WTC11 (cell line): ENCODE data around the gene SARS1. TPM values are rescaled to one million over a fixed set of nuclear protein-coding genes. Genes with fewer than 3 reads are reported as not detected.

Experiments
- ATAC-seq: fragments of 200-7000 bp; cut with Tn5 transposase; 2 replicates; pipeline ENCODE4 v1.10.0; 2021; ENCODE audit warnings: mild to moderate bottlenecking, moderate library complexity
- CTCF ChIA-PET: fragments of 300-600 bp; sonication (Branson Sonifier 250); formaldehyde crosslinking; loops from one replicate; lab custom pipeline; 2021; ENCODE audit warnings: antibody characterized with exemption; lab: Charles Lee
- POLR2A ChIA-PET: fragments of 350-600 bp; sonication (Branson Sonifier 250); formaldehyde crosslinking; loops from one replicate; lab custom pipeline; 2021; ENCODE audit warnings: antibody characterized with exemption; lab: Charles Lee
- DNase-seq: peaks from one replicate; pipeline ENCODE4 v3.0.0; 2021; ENCODE audit warnings: low spot score
- H3K27ac Mint-ChIP-seq: 2 replicates; pipeline ENCODE4 v1.8.0; 2021; ENCODE audit warnings: mixed read lengths
- H3K27me3 Mint-ChIP-seq: 2 replicates; pipeline ENCODE4 v1.8.0; 2021; ENCODE audit warnings: low read depth, mild to moderate bottlenecking, moderate library complexity, mixed read lengths
- H3K36me3 Mint-ChIP-seq: 2 replicates; pipeline ENCODE4 v1.8.0; 2021; ENCODE audit warnings: mixed read lengths
- H3K4me1 Mint-ChIP-seq: 2 replicates; pipeline ENCODE4 v1.8.0; 2022; ENCODE audit warnings: mixed read lengths
- H3K4me3 Mint-ChIP-seq: 2 replicates; pipeline ENCODE4 v1.8.0; 2021; ENCODE audit warnings: mild to moderate bottlenecking, moderate library complexity, mixed read lengths
- H3K9me3 Mint-ChIP-seq: 2 replicates; pipeline ENCODE4 v1.8.0; 2021; ENCODE audit warnings: mixed read lengths
- ATF1 ChIP-seq: sonication (generic); formaldehyde crosslinking; IDR thresholded peaks from 2 replicates; pipeline ENCODE4 v1.8.1; 2023; ENCODE audit warnings: mild to moderate bottlenecking, moderate library complexity, missing genetic modification reagents
- CBFB ChIP-seq: sonication (generic); formaldehyde crosslinking; IDR thresholded peaks from 2 replicates; pipeline ENCODE4 v1.8.1; 2022; ENCODE audit warnings: mild to moderate bottlenecking, low read depth, missing genetic modification reagents
- ESRRA ChIP-seq: sonication (generic); formaldehyde crosslinking; IDR thresholded peaks from 2 replicates; pipeline ENCODE4 v1.8.1; 2022; ENCODE audit warnings: mild to moderate bottlenecking, missing genetic modification reagents, borderline replicate concordance
- GRHL2 ChIP-seq: fragments of 250-450 bp; sonication (Bioruptor Pico); IDR thresholded peaks from 2 replicates; pipeline ENCODE4 v1.8.0; 2022; ENCODE audit warnings: mild to moderate bottlenecking, moderate library complexity; ENCODE audit not compliant: insufficient replicate concordance, severe bottlenecking
- GTF2I ChIP-seq: fragments of 250-450 bp; sonication (Bioruptor Pico); conservative IDR thresholded peaks from 2 replicates; pipeline ENCODE4 v1.4.0; 2021; ENCODE audit warnings: mild to moderate bottlenecking
- TEAD1 ChIP-seq: sonication (generic); formaldehyde crosslinking; IDR thresholded peaks from 2 replicates; pipeline ENCODE4 v1.8.0; 2022; ENCODE audit warnings: mild to moderate bottlenecking, missing genetic modification reagents
- ZBTB21 ChIP-seq: sonication (generic); formaldehyde crosslinking; IDR thresholded peaks from 2 replicates; pipeline ENCODE4 v1.8.1; 2023; ENCODE audit warnings: mild to moderate bottlenecking, missing genetic modification reagents, borderline replicate concordance
- ZNF219 ChIP-seq: sonication (generic); formaldehyde crosslinking; IDR thresholded peaks from 2 replicates; pipeline ENCODE4 v1.8.0; 2023; ENCODE audit warnings: missing genetic modification reagents, mild to moderate bottlenecking, borderline replicate concordance
- ZNF317 ChIP-seq: sonication (generic); formaldehyde crosslinking; IDR thresholded peaks from 2 replicates; pipeline ENCODE4 v1.8.1; 2023; ENCODE audit warnings: low read depth, mild to moderate bottlenecking, moderate library complexity, missing genetic modification reagents, borderline replicate concordance
- ZNF396 ChIP-seq: fragments of 250-450 bp; sonication (Bioruptor Pico); IDR thresholded peaks from 2 replicates; pipeline ENCODE4 v1.8.0; 2021; ENCODE audit warnings: mild to moderate bottlenecking, moderate library complexity, borderline replicate concordance
- total RNA-seq: library from RNA; stranded (reverse); gene quantifications from 3 replicates; pipeline ENCODE4 v1.2.3, GENCODE V29; 2021
- TF ChIP-seq, protein P1 (sequence below): sonication (generic); formaldehyde crosslinking; IDR thresholded peaks from 2 replicates; pipeline ENCODE4 v1.8.1; 2023; ENCODE audit warnings: mild to moderate bottlenecking, missing genetic modification reagents
- TF ChIP-seq, protein P2 (sequence below): sonication (generic); formaldehyde crosslinking; IDR thresholded peaks from 2 replicates; pipeline ENCODE4 v1.8.0; 2023; ENCODE audit warnings: mild to moderate bottlenecking, missing genetic modification reagents
- TF ChIP-seq, protein P3 (sequence below): sonication (generic); formaldehyde crosslinking; IDR thresholded peaks from 2 replicates; pipeline ENCODE4 v1.8.1; 2023; ENCODE audit warnings: mild to moderate bottlenecking, missing genetic modification reagents, borderline replicate concordance
- TF ChIP-seq, protein P4 (sequence below): sonication (generic); formaldehyde crosslinking; IDR thresholded peaks from 2 replicates; pipeline ENCODE4 v1.8.0; 2022; ENCODE audit warnings: mild to moderate bottlenecking, missing genetic modification reagents
- TF ChIP-seq, protein P5 (sequence below): sonication (generic); formaldehyde crosslinking; conservative IDR thresholded peaks from 2 replicates; pipeline ENCODE4 v1.8.1; 2023; ENCODE audit warnings: mild to moderate bottlenecking, low read depth, missing genetic modification reagents, moderate library complexity
- TF ChIP-seq, protein P6 (sequence below): sonication (generic); formaldehyde crosslinking; IDR thresholded peaks from 2 replicates; pipeline ENCODE4 v1.8.1; 2022; ENCODE audit warnings: mild to moderate bottlenecking, moderate library complexity, missing genetic modification reagents

The SARS1 gene
- total RNA-seq, 1 experiment from 2014 or later, result 149 TPM

DNA sequence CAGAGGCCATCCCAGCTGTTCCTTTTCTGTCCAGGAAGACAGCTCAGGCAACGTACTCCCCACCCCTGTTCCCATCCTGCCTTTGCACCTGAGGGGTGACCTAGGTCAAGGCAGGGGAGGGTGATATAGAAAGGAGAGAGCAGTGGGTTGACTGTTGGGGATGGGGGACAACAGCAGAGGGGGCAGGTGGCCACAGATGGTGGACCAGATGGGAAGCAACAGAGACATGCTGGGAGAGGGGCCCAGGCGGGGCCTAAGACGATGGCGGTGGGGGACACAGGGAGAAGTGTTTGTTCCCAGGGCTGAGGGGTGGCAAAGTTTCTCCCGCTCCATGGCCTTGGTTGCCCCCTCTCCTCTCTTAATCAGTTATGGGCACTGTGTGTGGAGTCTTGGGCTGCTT lies 42.0 kb downstream of the SARS1 start (continued):
- TF ChIP-seq, protein P1, sequence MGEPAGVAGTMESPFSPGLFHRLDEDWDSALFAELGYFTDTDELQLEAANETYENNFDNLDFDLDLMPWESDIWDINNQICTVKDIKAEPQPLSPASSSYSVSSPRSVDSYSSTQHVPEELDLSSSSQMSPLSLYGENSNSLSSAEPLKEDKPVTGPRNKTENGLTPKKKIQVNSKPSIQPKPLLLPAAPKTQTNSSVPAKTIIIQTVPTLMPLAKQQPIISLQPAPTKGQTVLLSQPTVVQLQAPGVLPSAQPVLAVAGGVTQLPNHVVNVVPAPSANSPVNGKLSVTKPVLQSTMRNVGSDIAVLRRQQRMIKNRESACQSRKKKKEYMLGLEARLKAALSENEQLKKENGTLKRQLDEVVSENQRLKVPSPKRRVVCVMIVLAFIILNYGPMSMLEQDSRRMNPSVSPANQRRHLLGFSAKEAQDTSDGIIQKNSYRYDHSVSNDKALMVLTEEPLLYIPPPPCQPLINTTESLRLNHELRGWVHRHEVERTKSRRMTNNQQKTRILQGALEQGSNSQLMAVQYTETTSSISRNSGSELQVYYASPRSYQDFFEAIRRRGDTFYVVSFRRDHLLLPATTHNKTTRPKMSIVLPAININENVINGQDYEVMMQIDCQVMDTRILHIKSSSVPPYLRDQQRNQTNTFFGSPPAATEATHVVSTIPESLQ (CRISPR knock-in tag), result no peak
- TF ChIP-seq ZBTB21 (no peak), GTF2I (CRISPR knock-in tag) (no peak), GRHL2 (CRISPR knock-in tag) (no peak), ZNF396 (CRISPR knock-in tag) (no peak), CBFB (no peak), ZNF317 (no peak), TEAD1 (CRISPR knock-in tag) (no peak), ZNF219 (no peak)
- TF ChIP-seq, protein P2, sequence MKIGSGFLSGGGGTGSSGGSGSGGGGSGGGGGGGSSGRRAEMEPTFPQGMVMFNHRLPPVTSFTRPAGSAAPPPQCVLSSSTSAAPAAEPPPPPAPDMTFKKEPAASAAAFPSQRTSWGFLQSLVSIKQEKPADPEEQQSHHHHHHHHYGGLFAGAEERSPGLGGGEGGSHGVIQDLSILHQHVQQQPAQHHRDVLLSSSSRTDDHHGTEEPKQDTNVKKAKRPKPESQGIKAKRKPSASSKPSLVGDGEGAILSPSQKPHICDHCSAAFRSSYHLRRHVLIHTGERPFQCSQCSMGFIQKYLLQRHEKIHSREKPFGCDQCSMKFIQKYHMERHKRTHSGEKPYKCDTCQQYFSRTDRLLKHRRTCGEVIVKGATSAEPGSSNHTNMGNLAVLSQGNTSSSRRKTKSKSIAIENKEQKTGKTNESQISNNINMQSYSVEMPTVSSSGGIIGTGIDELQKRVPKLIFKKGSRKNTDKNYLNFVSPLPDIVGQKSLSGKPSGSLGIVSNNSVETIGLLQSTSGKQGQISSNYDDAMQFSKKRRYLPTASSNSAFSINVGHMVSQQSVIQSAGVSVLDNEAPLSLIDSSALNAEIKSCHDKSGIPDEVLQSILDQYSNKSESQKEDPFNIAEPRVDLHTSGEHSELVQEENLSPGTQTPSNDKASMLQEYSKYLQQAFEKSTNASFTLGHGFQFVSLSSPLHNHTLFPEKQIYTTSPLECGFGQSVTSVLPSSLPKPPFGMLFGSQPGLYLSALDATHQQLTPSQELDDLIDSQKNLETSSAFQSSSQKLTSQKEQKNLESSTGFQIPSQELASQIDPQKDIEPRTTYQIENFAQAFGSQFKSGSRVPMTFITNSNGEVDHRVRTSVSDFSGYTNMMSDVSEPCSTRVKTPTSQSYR (CRISPR knock-in tag), result no peak
- TF ChIP-seq, protein P3, sequence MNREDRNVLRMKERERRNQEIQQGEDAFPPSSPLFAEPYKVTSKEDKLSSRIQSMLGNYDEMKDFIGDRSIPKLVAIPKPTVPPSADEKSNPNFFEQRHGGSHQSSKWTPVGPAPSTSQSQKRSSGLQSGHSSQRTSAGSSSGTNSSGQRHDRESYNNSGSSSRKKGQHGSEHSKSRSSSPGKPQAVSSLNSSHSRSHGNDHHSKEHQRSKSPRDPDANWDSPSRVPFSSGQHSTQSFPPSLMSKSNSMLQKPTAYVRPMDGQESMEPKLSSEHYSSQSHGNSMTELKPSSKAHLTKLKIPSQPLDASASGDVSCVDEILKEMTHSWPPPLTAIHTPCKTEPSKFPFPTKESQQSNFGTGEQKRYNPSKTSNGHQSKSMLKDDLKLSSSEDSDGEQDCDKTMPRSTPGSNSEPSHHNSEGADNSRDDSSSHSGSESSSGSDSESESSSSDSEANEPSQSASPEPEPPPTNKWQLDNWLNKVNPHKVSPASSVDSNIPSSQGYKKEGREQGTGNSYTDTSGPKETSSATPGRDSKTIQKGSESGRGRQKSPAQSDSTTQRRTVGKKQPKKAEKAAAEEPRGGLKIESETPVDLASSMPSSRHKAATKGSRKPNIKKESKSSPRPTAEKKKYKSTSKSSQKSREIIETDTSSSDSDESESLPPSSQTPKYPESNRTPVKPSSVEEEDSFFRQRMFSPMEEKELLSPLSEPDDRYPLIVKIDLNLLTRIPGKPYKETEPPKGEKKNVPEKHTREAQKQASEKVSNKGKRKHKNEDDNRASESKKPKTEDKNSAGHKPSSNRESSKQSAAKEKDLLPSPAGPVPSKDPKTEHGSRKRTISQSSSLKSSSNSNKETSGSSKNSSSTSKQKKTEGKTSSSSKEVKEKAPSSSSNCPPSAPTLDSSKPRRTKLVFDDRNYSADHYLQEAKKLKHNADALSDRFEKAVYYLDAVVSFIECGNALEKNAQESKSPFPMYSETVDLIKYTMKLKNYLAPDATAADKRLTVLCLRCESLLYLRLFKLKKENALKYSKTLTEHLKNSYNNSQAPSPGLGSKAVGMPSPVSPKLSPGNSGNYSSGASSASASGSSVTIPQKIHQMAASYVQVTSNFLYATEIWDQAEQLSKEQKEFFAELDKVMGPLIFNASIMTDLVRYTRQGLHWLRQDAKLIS (CRISPR knock-in tag), result no peak
- TF ChIP-seq, protein P4, sequence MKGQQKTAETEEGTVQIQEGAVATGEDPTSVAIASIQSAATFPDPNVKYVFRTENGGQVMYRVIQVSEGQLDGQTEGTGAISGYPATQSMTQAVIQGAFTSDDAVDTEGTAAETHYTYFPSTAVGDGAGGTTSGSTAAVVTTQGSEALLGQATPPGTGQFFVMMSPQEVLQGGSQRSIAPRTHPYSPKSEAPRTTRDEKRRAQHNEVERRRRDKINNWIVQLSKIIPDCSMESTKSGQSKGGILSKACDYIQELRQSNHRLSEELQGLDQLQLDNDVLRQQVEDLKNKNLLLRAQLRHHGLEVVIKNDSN (CRISPR knock-in tag), result no peak
- TF ChIP-seq, protein P5, sequence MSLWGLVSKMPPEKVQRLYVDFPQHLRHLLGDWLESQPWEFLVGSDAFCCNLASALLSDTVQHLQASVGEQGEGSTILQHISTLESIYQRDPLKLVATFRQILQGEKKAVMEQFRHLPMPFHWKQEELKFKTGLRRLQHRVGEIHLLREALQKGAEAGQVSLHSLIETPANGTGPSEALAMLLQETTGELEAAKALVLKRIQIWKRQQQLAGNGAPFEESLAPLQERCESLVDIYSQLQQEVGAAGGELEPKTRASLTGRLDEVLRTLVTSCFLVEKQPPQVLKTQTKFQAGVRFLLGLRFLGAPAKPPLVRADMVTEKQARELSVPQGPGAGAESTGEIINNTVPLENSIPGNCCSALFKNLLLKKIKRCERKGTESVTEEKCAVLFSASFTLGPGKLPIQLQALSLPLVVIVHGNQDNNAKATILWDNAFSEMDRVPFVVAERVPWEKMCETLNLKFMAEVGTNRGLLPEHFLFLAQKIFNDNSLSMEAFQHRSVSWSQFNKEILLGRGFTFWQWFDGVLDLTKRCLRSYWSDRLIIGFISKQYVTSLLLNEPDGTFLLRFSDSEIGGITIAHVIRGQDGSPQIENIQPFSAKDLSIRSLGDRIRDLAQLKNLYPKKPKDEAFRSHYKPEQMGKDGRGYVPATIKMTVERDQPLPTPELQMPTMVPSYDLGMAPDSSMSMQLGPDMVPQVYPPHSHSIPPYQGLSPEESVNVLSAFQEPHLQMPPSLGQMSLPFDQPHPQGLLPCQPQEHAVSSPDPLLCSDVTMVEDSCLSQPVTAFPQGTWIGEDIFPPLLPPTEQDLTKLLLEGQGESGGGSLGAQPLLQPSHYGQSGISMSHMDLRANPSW, result no peak

DNA sequence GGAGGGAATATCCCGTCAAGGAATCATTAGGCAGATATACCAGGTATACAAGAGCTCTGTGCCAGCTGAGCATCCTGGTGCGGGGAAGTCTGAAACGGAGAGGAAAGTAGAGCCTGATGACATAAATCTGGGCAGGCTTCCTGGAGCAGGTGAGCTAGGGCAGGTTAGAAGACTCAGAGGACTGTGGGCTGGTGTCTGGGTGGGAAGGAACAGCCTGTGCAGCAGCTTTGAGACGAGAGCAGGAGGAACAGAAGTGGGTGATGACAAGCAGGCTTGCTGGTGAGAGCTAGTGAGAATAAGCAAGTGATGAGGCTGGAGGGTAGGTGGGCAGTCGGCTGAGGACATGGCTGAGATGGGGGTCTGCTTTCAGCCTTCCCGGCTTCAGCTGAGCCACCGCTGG lies 42.4 kb downstream of the SARS1 start:
- CTCF ChIA-PET, result interaction anchor here (0.9 to 6.0 kb wide), 7 partner anchors 16 to 277 kb away, joined by 4 to 109 read pairs (median 5); partner anchors contain the start of gene SORT1
- TF ChIP-seq, protein P6, sequence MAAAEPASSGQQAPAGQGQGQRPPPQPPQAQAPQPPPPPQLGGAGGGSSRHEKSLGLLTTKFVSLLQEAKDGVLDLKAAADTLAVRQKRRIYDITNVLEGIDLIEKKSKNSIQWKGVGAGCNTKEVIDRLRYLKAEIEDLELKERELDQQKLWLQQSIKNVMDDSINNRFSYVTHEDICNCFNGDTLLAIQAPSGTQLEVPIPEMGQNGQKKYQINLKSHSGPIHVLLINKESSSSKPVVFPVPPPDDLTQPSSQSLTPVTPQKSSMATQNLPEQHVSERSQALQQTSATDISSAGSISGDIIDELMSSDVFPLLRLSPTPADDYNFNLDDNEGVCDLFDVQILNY (CRISPR knock-in tag), result no peak
- TF ChIP-seq ATF1 (no peak), ESRRA (CRISPR knock-in tag) (no peak)
- Mint-ChIP-seq H3K4me1 (peaks cover 43% of the 10 kb centered on the region), H3K27me3 (peaks cover 5% of the 10 kb centered on the region), H3K36me3 (peaks cover 13% of the 10 kb centered on the region), H3K9me3 (peaks cover 8% of the 10 kb centered on the region; the same call in 1 of the 2 replicates), H3K27ac (peak overlapping the region; percentile 80), H3K4me3 (no peak overlapping the region)
- ATAC-seq (no peak), DNase-seq (no peak)
- POLR2A ChIA-PET, result interaction anchor here (0.5 kb wide), 1 partner anchor 293 kb away, joined by 4 read pairs; the partner anchor contains the start of gene CLCC1
